A673 (cell line): Measurements from ENCODE around the gene DHX29. TPM values are rescaled to one million over a fixed set of nuclear protein-coding genes. Genes with fewer than 3 reads are reported as not detected.

Experiments
- BruUV-seq: library from RNA; stranded (reverse); fragments of 400-500 nt; replicated peaks from 2 replicates; lab custom pipeline; 2021; lab: Mats Ljungman, UMichigan
- CTCF ChIA-PET: fragments of 300-600 bp; sonication (Branson Sonifier 250); formaldehyde crosslinking; loops from one replicate; lab custom pipeline; 2022; ENCODE audit warnings: antibody characterized with exemption; lab: Charles Lee
- POLR2A ChIA-PET: fragments of 300-600 bp; sonication (Branson Sonifier 250); formaldehyde crosslinking; loops from one replicate; lab custom pipeline; 2022; ENCODE audit warnings: antibody characterized with exemption; ENCODE audit not compliant: low non-redundant PET; lab: Charles Lee
- DNase-seq: peaks from one replicate; pipeline ENCODE4 v3.0.0-alpha.2; 2015; ENCODE audit warnings: low spot score
- H3K27ac ChIP-seq: fragments of 200-600 bp; sonication (generic); 2 replicates; pipeline ENCODE4 v1.5.1; 2016; ENCODE audit warnings: mixed run types, low read depth, mild to moderate bottlenecking, mixed read lengths, antibody characterized with exemption, low read length; ENCODE audit not compliant: poor library complexity, severe bottlenecking
- H3K27me3 ChIP-seq: fragments of 200-600 bp; sonication (generic); replicated peaks from 2 replicates; pipeline ENCODE4 v1.6.1; 2017; ENCODE audit warnings: mixed run types, low read depth, mild to moderate bottlenecking, mixed read lengths, antibody characterized with exemption, low read length; ENCODE audit not compliant: insufficient read depth, poor library complexity
- H3K36me3 ChIP-seq: fragments of 200-600 bp; sonication (generic); 2 replicates; pipeline ENCODE4 v1.6.1; 2016; ENCODE audit warnings: mixed run types, mild to moderate bottlenecking, mixed read lengths, antibody characterized with exemption, low read length; ENCODE audit not compliant: insufficient read depth, poor library complexity, severe bottlenecking
- H3K4me1 ChIP-seq: fragments of 200-600 bp; sonication (generic); 2 replicates; pipeline ENCODE4 v1.6.1; 2017; ENCODE audit warnings: mixed run types, mild to moderate bottlenecking, mixed read lengths, antibody characterized with exemption, low read length; ENCODE audit not compliant: insufficient read depth, poor library complexity, severe bottlenecking
- H3K4me3 ChIP-seq: fragments of 200-600 bp; sonication (generic); 2 replicates; pipeline ENCODE4 v1.5.1; 2016; ENCODE audit warnings: low read depth, mixed run types, mild to moderate bottlenecking, mixed read lengths, low read length; ENCODE audit not compliant: poor library complexity, severe bottlenecking
- H3K9me3 ChIP-seq: fragments of 200-600 bp; sonication (generic); 2 replicates; pipeline ENCODE4 v1.6.1; 2016; ENCODE audit warnings: mixed run types, low read depth, mild to moderate bottlenecking, mixed read lengths, antibody characterized with exemption, low read length; ENCODE audit not compliant: poor library complexity, severe bottlenecking
- EZH2 ChIP-seq: fragments of 200-600 bp; sonication (generic); IDR thresholded peaks from 2 replicates; pipeline ENCODE4 v1.6.1; 2017; ENCODE audit warnings: borderline replicate concordance, low read depth, mild to moderate bottlenecking, mixed read lengths, antibody characterized with exemption, low read length; ENCODE audit not compliant: poor library complexity, severe bottlenecking
- intact Hi-C: fragments of 100-400 bp; cut with micrococcal nuclease; formaldehyde crosslinking; loops from one replicate; pipeline ENCODE4 v1.10.0; 2022; ENCODE audit not compliant: unreplicated experiment
- total RNA-seq: library from RNA; stranded (reverse); gene quantifications from 2 replicates; pipeline ENCODE4 v1.2.3, GENCODE V29; 2021
- TF ChIP-seq, protein P1 (sequence below): fragments of 300-800, 200-600 bp; sonication (generic); conservative IDR thresholded peaks from 2 replicates; pipeline ENCODE4 v1.5.1; 2017; ENCODE audit warnings: low read depth, mild to moderate bottlenecking, antibody characterized with exemption, low read length, moderate library complexity, mixed read lengths

DHX29 gene
- total RNA-seq, 1 experiment from 2014 or later, result 28.6 TPM

DNA sequence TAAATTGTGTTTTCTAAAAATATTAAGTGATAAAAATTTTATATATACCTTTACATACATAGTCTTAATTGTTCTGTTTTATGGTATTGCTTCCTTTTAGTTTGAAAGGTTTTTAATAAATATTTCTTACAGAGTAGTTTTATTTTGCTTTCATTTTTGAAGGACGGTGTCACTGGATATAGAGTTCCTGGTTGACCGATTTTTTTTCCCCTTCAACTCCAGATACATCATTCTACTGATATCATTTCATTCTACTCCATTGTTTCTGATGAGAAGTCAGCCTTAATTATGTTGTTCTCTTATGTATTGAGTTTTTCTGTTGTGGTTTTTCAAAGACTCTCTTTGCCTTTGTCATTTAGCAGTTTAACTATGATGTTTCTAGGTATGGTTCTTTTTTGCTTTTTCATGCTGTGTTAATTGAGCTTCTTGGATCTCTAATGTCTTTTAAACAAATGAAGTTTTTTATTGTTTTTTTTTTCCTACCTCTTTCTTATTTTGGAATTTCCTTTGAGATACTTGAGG, 30.7 kb upstream of the DHX29 start:
- ChIA-PET CTCF (interaction anchor here (0.6 kb wide), 1 partner anchor 1226 kb away, joined by 3 read pairs; no protein-coding TSS in a partner anchor), POLR2A (interaction anchor here (0.7 kb wide), 1 partner anchor 114 kb away, joined by 7 read pairs; no protein-coding TSS in a partner anchor)
- no peak for DNase-seq
- H3K36me3 ChIP-seq, result peaks cover 23% of the 10 kb centered on the region
- no TSS peak for BruUV-seq
- intact Hi-C loops, result no loop called here
- no peaks in the 10 kb centered on the region for H3K27me3 ChIP-seq
- H3K4me1 ChIP-seq, result peaks cover 5% of the 10 kb centered on the region
- no peak overlapping the region for H3K4me3 ChIP-seq
- TF ChIP-seq EZH2, result no peak
- TF ChIP-seq, protein P1, sequence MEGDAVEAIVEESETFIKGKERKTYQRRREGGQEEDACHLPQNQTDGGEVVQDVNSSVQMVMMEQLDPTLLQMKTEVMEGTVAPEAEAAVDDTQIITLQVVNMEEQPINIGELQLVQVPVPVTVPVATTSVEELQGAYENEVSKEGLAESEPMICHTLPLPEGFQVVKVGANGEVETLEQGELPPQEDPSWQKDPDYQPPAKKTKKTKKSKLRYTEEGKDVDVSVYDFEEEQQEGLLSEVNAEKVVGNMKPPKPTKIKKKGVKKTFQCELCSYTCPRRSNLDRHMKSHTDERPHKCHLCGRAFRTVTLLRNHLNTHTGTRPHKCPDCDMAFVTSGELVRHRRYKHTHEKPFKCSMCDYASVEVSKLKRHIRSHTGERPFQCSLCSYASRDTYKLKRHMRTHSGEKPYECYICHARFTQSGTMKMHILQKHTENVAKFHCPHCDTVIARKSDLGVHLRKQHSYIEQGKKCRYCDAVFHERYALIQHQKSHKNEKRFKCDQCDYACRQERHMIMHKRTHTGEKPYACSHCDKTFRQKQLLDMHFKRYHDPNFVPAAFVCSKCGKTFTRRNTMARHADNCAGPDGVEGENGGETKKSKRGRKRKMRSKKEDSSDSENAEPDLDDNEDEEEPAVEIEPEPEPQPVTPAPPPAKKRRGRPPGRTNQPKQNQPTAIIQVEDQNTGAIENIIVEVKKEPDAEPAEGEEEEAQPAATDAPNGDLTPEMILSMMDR, result no peak
- no peak overlapping the region for H3K27ac ChIP-seq
- H3K9me3 ChIP-seq, result no peaks in the 10 kb centered on the region

DNA sequence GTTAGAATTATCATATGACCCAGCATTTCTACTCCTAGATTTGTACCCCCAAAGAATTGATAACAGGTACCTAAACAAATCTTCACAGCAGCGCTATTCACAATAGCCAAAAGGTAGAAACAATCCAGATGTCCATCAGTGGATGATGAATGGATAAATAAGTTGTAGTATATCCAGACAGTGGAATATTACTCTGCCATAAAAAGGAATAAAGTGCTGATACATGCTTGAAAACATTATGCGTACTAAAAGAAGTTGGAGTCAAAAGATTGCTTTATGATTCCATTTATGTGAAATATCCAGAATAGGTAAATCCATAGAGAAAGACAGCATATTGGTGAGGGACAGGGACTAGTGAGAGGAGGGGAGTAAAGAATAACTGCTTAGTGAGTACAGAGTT, 26.3 kb upstream of the DHX29 start:
- CTCF ChIA-PET, result no interaction called here
- H3K27me3 ChIP-seq, result no peaks in the 10 kb centered on the region
- BruUV-seq, result no TSS peak
- H3K4me3 ChIP-seq, result no peak overlapping the region
- DNase-seq, result no peak
- TF ChIP-seq, protein P1, result no peak
- TF ChIP-seq EZH2, result no peak
- POLR2A ChIA-PET, result no interaction called here
- no peaks in the 10 kb centered on the region for H3K9me3 ChIP-seq
- peaks cover 30% of the 10 kb centered on the region for H3K36me3 ChIP-seq
- no peaks in the 10 kb centered on the region for H3K4me1 ChIP-seq
- H3K27ac ChIP-seq, result no peak overlapping the region
- intact Hi-C loops, result no loop called here

DNA sequence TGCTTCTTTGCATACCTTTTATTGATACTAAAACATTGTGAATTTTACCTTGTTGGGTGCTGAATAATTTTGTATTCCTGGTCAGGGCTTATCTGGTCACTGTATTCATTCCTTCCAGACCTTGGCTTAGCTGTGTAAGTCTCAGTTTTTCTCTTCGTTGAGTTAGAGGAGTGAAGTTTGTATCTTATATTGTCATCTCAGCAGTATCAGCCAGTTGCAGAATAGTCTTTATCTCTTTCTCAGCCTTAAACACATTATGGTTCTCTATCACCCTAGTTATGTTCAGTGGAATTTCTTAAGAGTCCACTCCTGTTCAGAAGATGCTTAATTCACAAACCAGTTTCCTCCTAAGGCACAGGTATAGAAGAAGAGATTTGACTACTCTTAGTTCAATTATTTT, 25.5 kb upstream of the DHX29 start:
- intact Hi-C loops, result no loop called here
- CTCF ChIA-PET, result no interaction called here
- no peak for DNase-seq
- H3K36me3 ChIP-seq, result peaks cover 33% of the 10 kb centered on the region
- no peak overlapping the region for H3K27ac ChIP-seq
- no peaks in the 10 kb centered on the region for H3K4me1 ChIP-seq
- no peak overlapping the region for H3K4me3 ChIP-seq
- H3K27me3 ChIP-seq, result no peaks in the 10 kb centered on the region
- no peak for TF ChIP-seq EZH2
- TF ChIP-seq, protein P1, result no peak
- no TSS peak for BruUV-seq
- POLR2A ChIA-PET, result no interaction called here
- no peaks in the 10 kb centered on the region for H3K9me3 ChIP-seq
